Fibroblast of skin of left biceps (primary cell): ENCODE data around the gene WDR7.
A peak's percentile ranks its signal among the peaks of the same experiment; 100 is the strongest.

Source experiments
- DNase-seq, 2 experiments: peaks; one replicate each; pipeline ENCODE4 v3.0.0-alpha.2; 2013; ENCODE audit warnings: low read depth in 2 of 2

Gene WDR7

GRCh38 chr18:56992777-56993176 is 341.6 kb downstream of the WDR7 start:
- no peak for DNase-seq

DNA sequence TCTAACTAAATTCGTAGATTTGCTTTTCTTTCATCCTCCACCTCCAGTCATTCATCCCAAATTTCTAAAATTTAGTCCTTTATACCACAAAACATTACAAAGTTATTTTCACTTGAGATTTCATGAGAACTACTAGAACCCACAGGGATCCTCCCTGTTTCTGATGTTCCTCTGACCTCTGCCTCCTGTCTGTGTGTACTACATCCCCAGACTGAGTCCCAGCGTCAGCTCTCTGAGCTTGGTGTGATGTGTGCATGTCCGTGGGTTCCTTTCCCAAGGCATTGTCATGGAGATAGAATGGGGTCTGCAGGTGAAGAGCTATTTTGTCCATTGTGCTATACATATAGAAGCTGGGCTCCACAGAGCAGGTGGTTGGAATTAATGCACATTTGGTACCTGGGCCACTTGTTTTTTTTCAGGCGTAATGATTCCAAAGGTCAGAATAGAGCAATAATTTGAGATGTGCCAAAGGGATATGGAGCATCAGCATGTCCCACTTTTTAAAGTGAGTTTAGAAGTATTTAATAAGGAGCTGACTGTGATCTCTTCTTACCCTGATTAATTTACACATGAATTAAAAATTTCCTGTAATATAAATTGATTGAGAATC is 344.5 kb downstream of the WDR7 start:
- DNase-seq = no peak

DNA sequence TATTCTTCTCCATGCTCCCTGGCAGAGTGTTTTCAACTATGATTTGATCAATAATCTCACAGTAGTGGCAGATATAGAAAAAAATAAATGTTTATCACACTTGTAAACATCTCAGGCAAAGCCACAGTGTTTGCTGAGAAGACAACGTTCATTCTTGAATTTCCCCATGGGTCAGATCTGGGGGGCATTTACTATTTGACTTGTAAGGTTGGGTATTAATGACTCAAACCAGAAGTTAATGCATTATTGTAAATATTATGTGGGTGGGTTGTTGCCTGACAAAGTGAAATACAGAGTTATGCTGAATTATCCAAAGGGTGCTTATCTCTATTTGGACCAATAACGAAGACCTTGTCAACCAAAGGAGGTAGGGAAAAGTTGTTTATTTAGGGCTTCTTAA is 346.0 kb downstream of the WDR7 start:
- no peak for DNase-seq

GRCh38 chr18:56999823-57000222 is 348.7 kb downstream of the WDR7 start:
- no peak for DNase-seq

DNA sequence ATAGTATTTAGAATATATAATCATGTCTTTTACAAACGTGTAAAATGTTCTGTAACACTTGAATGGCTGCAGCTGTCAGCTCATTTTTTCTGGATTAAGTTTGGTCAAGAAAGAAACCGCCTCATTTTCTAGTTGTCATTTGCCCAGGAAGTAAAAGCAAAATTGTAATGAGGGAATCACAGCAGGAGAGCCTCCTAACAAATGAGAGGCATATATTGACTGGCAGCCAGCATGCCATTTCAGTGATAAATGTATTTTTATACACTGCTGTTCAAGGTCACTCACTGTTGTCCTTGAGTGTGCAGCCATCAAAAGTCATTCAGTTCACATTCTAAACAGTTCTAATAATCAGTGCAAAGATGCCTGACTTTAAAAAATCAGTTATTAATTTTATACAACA is 351.5 kb downstream of the WDR7 start:
- no peak for DNase-seq

DNA sequence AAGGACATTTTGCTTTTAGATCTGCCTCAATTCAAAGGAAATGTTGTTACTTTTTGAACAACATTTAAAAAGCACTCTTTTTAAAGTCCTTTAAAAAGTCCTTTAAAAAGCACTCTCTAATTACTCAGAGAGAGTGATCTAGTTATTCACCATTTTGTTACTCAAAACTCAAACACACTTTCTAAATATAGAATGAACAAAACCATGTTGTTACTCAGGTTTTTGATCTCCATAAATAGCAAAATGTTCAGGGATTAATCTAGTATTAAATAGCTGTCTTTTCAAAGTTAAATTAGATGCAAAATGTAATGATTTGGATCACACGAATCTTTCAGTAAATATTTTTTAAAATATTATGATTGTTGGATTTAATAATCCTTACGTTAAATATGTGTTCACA is 352.2 kb downstream of the WDR7 start:
- no peak for DNase-seq

GRCh38 chr18:57004366-57005121 is 353.4 kb downstream of the WDR7 start:
- peak in 1 of 2 experiments; percentile 5 for DNase-seq

GRCh38 chr18:57008001-57008686 is 357.0 kb downstream of the WDR7 start:
- no peak for DNase-seq

DNA sequence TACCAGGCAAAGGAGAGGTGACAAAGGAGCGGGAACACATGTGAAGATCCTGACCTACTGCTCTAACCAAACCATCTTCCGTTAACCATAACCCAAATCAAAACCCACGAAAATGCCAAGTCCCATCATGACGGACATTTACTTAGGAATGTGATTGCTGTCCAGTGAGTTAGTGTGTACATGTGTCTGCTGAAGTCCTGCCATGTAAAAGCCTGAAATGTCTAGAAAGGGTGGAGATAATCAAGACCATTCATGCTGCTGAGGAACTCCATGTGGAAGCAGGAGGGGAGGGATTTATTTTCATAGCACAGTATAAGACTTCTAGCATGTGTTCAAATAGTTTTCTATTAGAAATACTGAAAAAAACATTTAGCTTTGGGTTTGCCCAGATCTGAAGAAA is 358.7 kb downstream of the WDR7 start:
- no peak for DNase-seq

- no peak for DNase-seq
These were observed 363.7 kb downstream of the WDR7 start for GRCh38 chr18:57014772-57015413.

GRCh38 chr18:57015451-57015850 is 364.3 kb downstream of the WDR7 start:
- no peak for DNase-seq

DNA sequence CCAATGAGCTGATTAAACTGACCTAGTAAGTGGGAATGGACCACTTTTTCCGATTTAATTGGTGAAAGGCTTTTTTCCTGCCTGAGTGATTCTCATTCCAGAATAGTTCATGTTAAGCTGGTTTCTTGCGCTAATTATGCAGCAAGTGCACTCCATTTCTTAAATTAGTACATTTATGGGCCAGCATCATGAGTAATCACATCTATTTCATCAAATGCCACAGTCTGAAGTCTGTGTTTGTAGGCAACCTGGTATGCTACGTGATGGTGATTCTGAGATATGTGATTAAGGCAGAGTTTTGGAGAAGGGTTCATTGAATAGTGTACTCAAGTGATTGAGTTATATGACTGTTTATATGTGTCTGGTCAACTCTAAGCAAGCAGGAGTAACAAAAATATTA is 367.7 kb downstream of the WDR7 start:
- DNase-seq = no peak

GRCh38 chr18:57022716-57023115 is 371.6 kb downstream of the WDR7 start:
- DNase-seq = no peak

- DNase-seq = no peak
These were observed 372.2 kb downstream of the WDR7 start for GRCh38 chr18:57023275-57023882.

GRCh38 chr18:57025540-57025939 is 374.4 kb downstream of the WDR7 start:
- DNase-seq = peak; percentile 15 to 22

GRCh38 chr18:57026316-57026715 is 375.2 kb downstream of the WDR7 start:
- DNase-seq = no peak

DNA sequence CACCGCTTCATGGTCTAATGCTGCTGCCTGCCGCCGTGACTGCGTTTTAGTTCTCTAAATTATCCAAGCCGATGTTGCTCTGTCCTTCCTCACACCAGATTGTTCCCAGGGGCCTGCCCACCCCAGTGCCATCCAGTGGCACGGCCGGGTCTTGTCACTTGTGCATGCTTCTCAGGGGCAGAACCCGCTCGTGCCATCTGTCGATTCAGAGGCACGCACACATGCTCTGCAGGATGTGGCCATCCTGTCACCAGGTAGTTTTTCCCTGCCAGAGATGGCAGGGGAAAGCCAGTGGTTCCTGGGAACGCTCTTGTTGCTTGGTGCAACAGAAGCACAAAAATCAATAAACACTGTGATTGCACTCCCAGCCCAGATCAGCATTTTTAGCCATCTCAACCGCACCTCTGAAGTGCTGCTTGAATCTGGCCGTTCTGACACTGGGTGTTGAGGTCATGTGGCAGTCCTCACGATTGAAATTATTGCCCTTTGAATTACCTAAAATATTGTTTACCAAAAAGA is 376.1 kb downstream of the WDR7 start:
- DNase-seq = no peak

DNA sequence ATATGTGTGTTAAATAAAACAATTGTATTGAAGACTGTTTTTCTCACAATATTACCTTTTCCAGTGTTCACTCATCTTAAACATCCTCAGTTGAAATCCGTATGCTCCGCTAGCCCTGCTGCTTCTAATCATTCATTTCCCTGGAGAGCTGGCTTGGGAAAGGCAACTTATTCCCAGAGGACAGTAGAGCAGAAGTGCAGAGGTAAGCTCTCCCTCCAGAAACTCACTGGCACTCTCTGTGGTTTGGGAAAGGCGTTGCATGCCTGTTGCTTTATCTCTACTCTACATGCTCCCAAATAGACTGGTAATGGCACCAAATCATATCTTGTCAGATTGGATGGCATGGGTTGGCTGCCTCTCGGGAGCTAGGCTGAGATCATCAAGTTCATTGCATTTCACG is 378.6 kb downstream of the WDR7 start:
- no peak for DNase-seq

DNA sequence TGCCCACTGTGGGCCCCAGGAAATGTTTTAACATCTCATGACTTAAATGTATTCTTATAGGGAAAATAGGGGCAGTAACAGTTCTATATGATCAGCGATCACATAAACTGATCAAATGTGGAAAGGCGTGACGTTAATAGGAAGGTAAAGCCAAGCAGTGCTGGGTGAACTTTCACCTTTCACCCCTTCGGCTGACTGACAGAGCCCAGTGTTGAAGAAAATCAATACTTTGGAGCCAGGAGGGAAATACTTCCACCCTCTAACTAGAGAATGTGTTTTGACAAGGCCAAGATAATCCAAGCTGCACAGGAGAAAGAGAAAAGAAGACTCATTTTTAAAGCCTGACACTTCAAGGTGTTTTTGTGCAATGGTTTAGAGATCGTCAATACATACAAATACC is 379.3 kb downstream of the WDR7 start:
- DNase-seq = no peak

DNA sequence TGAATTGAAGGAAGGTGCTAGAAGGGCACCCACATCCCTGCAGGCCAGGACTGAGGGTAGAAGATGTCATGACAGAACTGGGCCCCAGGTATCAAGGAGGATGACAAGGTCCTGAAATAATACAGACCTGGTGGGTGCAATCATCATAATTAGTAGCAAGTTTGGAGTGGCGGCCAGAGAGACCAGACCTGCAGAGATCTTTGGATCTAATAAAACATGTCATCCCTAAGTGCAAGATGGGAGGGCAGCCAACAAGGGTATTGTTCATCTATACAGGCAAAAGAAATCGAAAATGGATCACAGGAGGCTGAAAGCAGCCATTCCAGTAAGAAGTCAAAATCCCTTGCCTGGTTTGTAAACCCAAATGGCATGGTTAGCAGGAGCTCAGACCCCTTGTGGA is 384.4 kb downstream of the WDR7 start:
- no peak for DNase-seq

GRCh38 chr18:57038395-57038794 is 387.2 kb downstream of the WDR7 start:
- no peak for DNase-seq

DNA sequence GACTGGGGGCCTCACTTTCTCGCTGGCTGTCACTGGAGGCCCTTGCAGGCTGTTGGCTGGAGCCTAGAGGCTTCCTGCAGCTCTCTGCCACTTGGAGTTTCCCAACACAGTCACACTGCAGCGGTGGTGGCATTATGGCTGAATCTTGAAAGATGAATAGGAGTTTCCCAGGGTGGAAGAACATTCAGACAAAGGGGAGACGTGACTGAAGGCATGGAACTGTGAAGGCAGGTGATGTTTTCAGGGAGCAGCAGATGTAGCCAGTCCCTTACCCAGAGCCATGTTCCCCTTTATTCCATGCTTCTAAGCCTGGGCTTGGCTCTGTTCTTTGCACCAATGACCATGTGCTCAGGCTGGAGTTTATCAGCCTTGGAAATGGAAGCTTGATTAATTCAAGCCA is 389.0 kb downstream of the WDR7 start:
- no peak for DNase-seq
